A549 (cell line): Measurements from ENCODE around the gene SLC9A9. TPM values are rescaled to one million over a fixed set of nuclear protein-coding genes. Genes with fewer than 3 reads are reported as not detected.
A peak's percentile ranks its signal among the peaks of the same experiment; 100 is the strongest.

Experiments
- ATAC-seq, 2 experiments: fragments of 200-7000 bp in 1 of 2; fragments of >200 bp in 1 of 2; cut with Nextera tagmentation in 1 of 2; cut with Tn5 transposase in 1 of 2; 3 replicates each; pipeline versions ENCODE4 v1.8.0 to v1.9.1; 2018 to 2020; ENCODE audit warnings: mild to moderate bottlenecking in 1 of 2, moderate library complexity in 1 of 2
- CTCF ChIA-PET: fragments of 300-600 bp; sonication (Branson Sonifier 250); formaldehyde crosslinking; extraction: SDS; loops from one replicate; lab custom pipeline; 2021; ENCODE audit warnings: antibody characterized with exemption, inconsistent platforms; lab: Yijun Ruan, JAX
- POLR2A ChIA-PET: fragments of 350-600 bp; formaldehyde crosslinking; extraction: SDS; loops from one replicate; lab custom pipeline; 2021; ENCODE audit warnings: antibody characterized with exemption, inconsistent platforms; lab: Yijun Ruan, JAX
- DNase-seq, 2 experiments: peaks; one replicate each; pipeline versions ENCODE4 v3.0.0 to v3.0.0-alpha.2; 2011 to 2016; ENCODE audit warnings: low read depth in 1 of 2, low spot score in 1 of 2
- FAIRE-seq: peaks from 2 replicates; lab custom pipeline; 2011; peaks lifted over from hg19 to GRCh38; lab: Jason Lieb, UNC
- H3K27ac ChIP-seq, 2 experiments: fragments of >200 bp; sonication (Bioruptor Twin); formaldehyde crosslinking; 3 replicates each; pipeline ENCODE4 v1.5.1; 2016 to 2017
- H3K4me1 ChIP-seq: fragments of >200 bp; sonication (Bioruptor Twin); formaldehyde crosslinking; 3 replicates; pipeline ENCODE4 v1.6.1; 2016
- H3K4me2 ChIP-seq: fragments of >200 bp; sonication (Bioruptor Twin); formaldehyde crosslinking; 3 replicates; pipeline ENCODE4 v1.6.1; 2016
- H3K4me3 ChIP-seq: fragments of >200 bp; sonication (Bioruptor Twin); formaldehyde crosslinking; 3 replicates; pipeline ENCODE4 v1.5.1; 2016
- H3K9me3 ChIP-seq: fragments of >200 bp; sonication (Bioruptor Twin); formaldehyde crosslinking; 3 replicates; pipeline ENCODE4 v1.6.1; 2016
- ATOH8 ChIP-seq: fragments of 250-450 bp; sonication (Bioruptor Pico); IDR thresholded peaks from 2 replicates; pipeline ENCODE4 v1.5.0; 2020; ENCODE audit warnings: low read depth, mild to moderate bottlenecking, moderate library complexity
- CTCF ChIP-seq: fragments of >200 bp; sonication (Bioruptor Twin); formaldehyde crosslinking; IDR thresholded peaks from 3 replicates; pipeline ENCODE4 v1.5.1; 2016
- E2F6 ChIP-seq: IDR thresholded peaks from 2 replicates; pipeline ENCODE4 v1.6.1; 2012; ENCODE audit warnings: low read depth, borderline replicate concordance
- ELK1 ChIP-seq: fragments of 150-350 bp; IDR thresholded peaks from 2 replicates; pipeline ENCODE4 v1.6.1; 2014; ENCODE audit warnings: low read depth, mild to moderate bottlenecking, low read length
- FOSB ChIP-seq: fragments of 250-450 bp; sonication (Bioruptor Pico); IDR thresholded peaks from 2 replicates; pipeline ENCODE4 v1.5.0; 2020; ENCODE audit warnings: mild to moderate bottlenecking, moderate library complexity
- FOSL2 ChIP-seq, 2 experiments: fragments of 450-650 bp in 1 of 2; fragments of >200 bp in 1 of 2; sonication (Bioruptor Twin) in 1 of 2; formaldehyde crosslinking; IDR thresholded peaks; 2 replicates each; pipeline versions ENCODE4 v1.5.0 to v1.6.1; 2016 to 2020; ENCODE audit warnings: mild to moderate bottlenecking in 1 of 2, moderate library complexity in 1 of 2
- FOXS1 ChIP-seq: fragments of 250-450 bp; sonication (Bioruptor Pico); IDR thresholded peaks from 2 replicates; pipeline ENCODE4 v1.5.0; 2020; ENCODE audit warnings: mild to moderate bottlenecking, moderate library complexity
- HEYL ChIP-seq: fragments of 250-450 bp; sonication (Bioruptor Pico); IDR thresholded peaks from 2 replicates; pipeline ENCODE4 v1.8.0; 2021; ENCODE audit warnings: mild to moderate bottlenecking, moderate library complexity
- HOXB5 ChIP-seq: fragments of 250-450 bp; sonication (Bioruptor Pico); IDR thresholded peaks from 2 replicates; pipeline ENCODE4 v1.5.0; 2020; ENCODE audit warnings: mild to moderate bottlenecking, moderate library complexity
- KDM1A ChIP-seq: fragments of 200-600 bp; sonication (generic); IDR thresholded peaks from 2 replicates; pipeline ENCODE4 v1.6.1; 2016; ENCODE audit warnings: low read depth, mild to moderate bottlenecking
- MAFK ChIP-seq: fragments of 450-650 bp; IDR thresholded peaks from 2 replicates; pipeline ENCODE4 v1.6.1; 2014; ENCODE audit not compliant: partially characterized antibody
- MAX ChIP-seq: IDR thresholded peaks from 2 replicates; pipeline ENCODE4 v1.6.1; 2012
- MAZ ChIP-seq: fragments of 150-350 bp; IDR thresholded peaks from 2 replicates; pipeline ENCODE4 v1.6.1; 2014; ENCODE audit warnings: antibody characterized with exemption, low read depth, low read length, borderline replicate concordance
- NPAS2 ChIP-seq: fragments of 250-450 bp; sonication (Bioruptor Pico); IDR thresholded peaks from 2 replicates; pipeline ENCODE4 v1.8.0; 2022; ENCODE audit warnings: mild to moderate bottlenecking, moderate library complexity, borderline replicate concordance
- NR3C1 ChIP-seq: fragments of >200 bp; sonication (Bioruptor Twin); formaldehyde crosslinking; IDR thresholded peaks from 3 replicates; pipeline ENCODE4 v1.6.1; 2017
- PBX3 ChIP-seq: IDR thresholded peaks from 2 replicates; pipeline ENCODE4 v1.6.1; 2012
- POLR2A ChIP-seq: IDR thresholded peaks from 2 replicates; pipeline ENCODE4 v1.6.1; 2012; ENCODE audit warnings: mild to moderate bottlenecking, low read length
- REST ChIP-seq: fragments of 200-600 bp; sonication (generic); IDR thresholded peaks from 2 replicates; pipeline ENCODE4 v1.6.1; 2016; ENCODE audit warnings: antibody characterized with exemption, mild to moderate bottlenecking, moderate library complexity
- SREBF2 ChIP-seq: fragments of 450-650 bp; IDR thresholded peaks from 2 replicates; pipeline ENCODE4 v1.6.1; 2014; ENCODE audit warnings: mild to moderate bottlenecking, moderate library complexity
- TP53 ChIP-seq: fragments of 250-450 bp; sonication (Bioruptor Pico); IDR thresholded peaks from 2 replicates; pipeline ENCODE4 v1.5.0; 2021; ENCODE audit warnings: mild to moderate bottlenecking, moderate library complexity
- ZFP36 ChIP-seq: fragments of 450-650 bp; IDR thresholded peaks from 2 replicates; pipeline ENCODE4 v1.6.1; 2014; ENCODE audit warnings: borderline replicate concordance; ENCODE audit not compliant: partially characterized antibody
- ZNF302 ChIP-seq: fragments of 250-450 bp; sonication (Bioruptor Pico); IDR thresholded peaks from 2 replicates; pipeline ENCODE4 v1.9.0; 2021; ENCODE audit warnings: inconsistent platforms, mild to moderate bottlenecking, moderate library complexity
- WGBS: methylation state at CpG from one replicate; pipeline ENCODE4 v1.1.6; 2017; ENCODE audit errors: missing lambda C conversion rate; 5-methylcytosine and 5-hydroxymethylcytosine counted together
- polyA plus RNA-seq, 4 experiments: library from polyadenylated mRNA; depleted of rRNA in 3 of 4; stranded (reverse); fragments of >200 nt; fragmentation: RNase III in 1 of 4; extraction: RNeasy Plus Mini Kit Qiagen cat#74134 plus additional on column Dnase treatment in 1 of 4; gene quantifications; 2 replicates in 3 of 4; 3 replicates in 1 of 4; pipeline ENCODE4 v1.2.3, GENCODE V29; 2011 to 2017

The SLC9A9 gene
- polyA plus RNA-seq, 2 of the 4 experiments (the other 2 are of a cell fraction), result 0.10 to 0.32 TPM

GRCh38 chr3:143707848-143708247 is 140.4 kb downstream of the SLC9A9 start:
- H3K4me1 ChIP-seq, result no peaks in the 10 kb centered on the region
- WGBS, result 0% methylated on average over 1 of the region's 1 CpG
- peak in 1 of 2 experiments; percentile 4 for DNase-seq
- H3K9me3 ChIP-seq, result no peaks in the 10 kb centered on the region
- H3K4me2 ChIP-seq, result no peak overlapping the region
- H3K27ac ChIP-seq, result no peak overlapping the region
- ChIA-PET CTCF (no interaction called here), POLR2A (no interaction called here)
- ATAC-seq, result peak in 1 of 2 experiments; percentile 54; a peak in 2 of 6 replicates
- TF ChIP-seq POLR2A (no peak), CTCF (no peak), MAX (no peak), PBX3 (no peak), FOSL2 (IDR thresholded peaks at IDR 0.05) (no peak), FOSL2 (CRISPR knock-in tag; IDR thresholded peaks at IDR 0.05) (no peak), ZFP36 (no peak), NPAS2 (CRISPR knock-in tag) (no peak), ELK1 (no peak), KDM1A (no peak), HEYL (CRISPR knock-in tag) (no peak), E2F6 (no peak), TP53 (CRISPR knock-in tag) (no peak), MAZ (no peak), SREBF2 (no peak), FOSB (no peak), HOXB5 (no peak), FOXS1 (CRISPR knock-in tag) (no peak), ATOH8 (CRISPR knock-in tag) (no peak)
- FAIRE-seq, result no peak
- no peak overlapping the region for H3K4me3 ChIP-seq

- POLR2A ChIA-PET, result no interaction called here
- FAIRE-seq (no peak), ATAC-seq (no peak), DNase-seq (no peak)
- Histone ChIP-seq H3K4me1 (no peaks in the 10 kb centered on the region), H3K4me3 (no peak overlapping the region), H3K4me2 (no peak overlapping the region), H3K27ac (no peak overlapping the region), H3K9me3 (no peaks in the 10 kb centered on the region)
- CTCF ChIA-PET, result no interaction called here
- no peak for TF ChIP-seq REST
- TF ChIP-seq MAX, result no peak
- TF ChIP-seq KDM1A, result no peak
- TF ChIP-seq ZNF302 (CRISPR knock-in tag), result no peak
- TF ChIP-seq MAFK, result no peak
- no peak for TF ChIP-seq NR3C1
- no peak for TF ChIP-seq ELK1
- whole genome bisulfite sequencing, result 0% methylated on average over 1 of the region's 1 CpG
Measured at GRCh38 chr3:143700431-143700975, 147.8 kb downstream of the SLC9A9 start.
